ENCODE measurements around the gene GPC6.

Gene GPC6

GRCh38 chr13:93624311-93624777 lies 397.7 kb downstream of the GPC6 start:
- DNase-seq, result no peak

DNA sequence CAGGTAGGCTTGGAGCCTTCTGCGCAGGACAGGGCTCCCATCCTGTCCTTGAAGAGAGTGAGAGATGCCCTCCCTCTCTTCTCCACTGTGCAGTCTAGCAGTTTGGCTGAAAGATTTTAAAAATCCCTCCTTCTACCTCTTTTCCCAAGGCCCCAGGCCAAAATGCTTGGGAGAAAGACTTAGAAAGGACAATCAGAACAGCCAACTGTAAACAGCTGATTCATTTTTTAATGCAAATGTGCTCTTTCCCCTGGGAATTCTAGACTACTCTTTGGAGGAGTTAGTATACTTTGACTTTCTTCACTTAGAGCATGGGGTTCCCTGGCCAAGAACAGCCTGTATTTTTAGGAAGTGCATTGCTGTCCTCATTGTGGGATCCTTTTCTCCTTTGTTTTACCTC lies 398.9 kb downstream of the GPC6 start:
- DNase-seq, result no peak

DNA sequence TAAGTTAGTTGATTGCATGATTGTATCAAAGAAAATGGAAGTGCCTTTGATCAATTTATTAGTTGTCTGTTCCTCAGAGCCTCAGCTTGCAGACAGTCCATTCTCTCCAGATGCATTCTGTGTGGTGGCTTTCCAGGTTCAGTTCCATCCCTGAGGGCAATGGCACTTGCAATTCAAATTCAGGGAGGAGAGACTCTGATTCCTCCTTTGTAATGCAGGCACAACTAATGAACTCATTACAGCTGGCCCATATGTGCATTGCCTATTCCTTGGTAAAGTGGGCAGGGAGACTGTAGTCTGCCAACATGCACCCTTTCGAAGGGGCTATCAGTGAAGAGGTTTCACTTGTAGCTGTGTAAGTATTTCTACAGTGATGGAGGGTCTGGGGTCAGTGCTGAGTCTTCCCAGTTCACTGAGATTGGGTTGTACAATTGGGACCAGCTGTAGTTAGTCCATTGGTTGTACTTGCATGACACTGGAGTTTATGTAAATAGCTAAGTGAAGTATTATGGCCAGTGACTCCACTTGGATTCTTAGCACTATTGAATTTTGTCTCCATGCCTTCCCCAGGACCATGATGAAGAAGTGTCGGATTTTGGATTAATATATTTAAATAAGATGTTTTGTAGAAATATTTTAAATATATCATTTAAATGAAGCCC lies 401.7 kb downstream of the GPC6 start:
- DNase-seq, result no peak

DNA sequence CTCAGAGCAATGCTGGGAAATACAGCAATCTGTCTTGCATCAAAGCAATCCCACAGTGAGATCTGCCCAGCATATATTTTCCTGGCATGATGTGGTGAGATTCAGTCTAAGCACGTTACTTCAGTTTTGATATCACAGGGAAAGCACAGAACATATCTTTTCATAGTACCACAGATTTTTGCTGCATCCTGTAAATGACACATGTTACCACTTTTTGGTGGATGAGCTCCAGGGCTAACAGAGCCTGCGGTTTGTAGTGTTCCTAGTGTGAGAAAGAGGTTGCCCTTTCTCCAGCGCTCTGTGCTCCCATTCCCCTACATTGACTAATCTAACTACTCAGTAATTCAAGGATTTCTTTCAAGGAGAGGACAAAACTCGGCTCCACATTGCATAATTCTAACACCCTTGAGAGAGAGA lies 409.0 kb downstream of the GPC6 start:
- no peak for DNase-seq

GRCh38 chr13:93637852-93638251 lies 411.2 kb downstream of the GPC6 start:
- no peak for DNase-seq

- no peak for DNase-seq
Measured at GRCh38 chr13:93640452-93640851, 413.8 kb downstream of the GPC6 start.

GRCh38 chr13:93646245-93646644 lies 419.6 kb downstream of the GPC6 start:
- no peak for DNase-seq

GRCh38 chr13:93649496-93649895 lies 422.9 kb downstream of the GPC6 start:
- DNase-seq, result no peak

- DNase-seq, result no peak
Measured at GRCh38 chr13:93653776-93654175, 427.2 kb downstream of the GPC6 start.

DNA sequence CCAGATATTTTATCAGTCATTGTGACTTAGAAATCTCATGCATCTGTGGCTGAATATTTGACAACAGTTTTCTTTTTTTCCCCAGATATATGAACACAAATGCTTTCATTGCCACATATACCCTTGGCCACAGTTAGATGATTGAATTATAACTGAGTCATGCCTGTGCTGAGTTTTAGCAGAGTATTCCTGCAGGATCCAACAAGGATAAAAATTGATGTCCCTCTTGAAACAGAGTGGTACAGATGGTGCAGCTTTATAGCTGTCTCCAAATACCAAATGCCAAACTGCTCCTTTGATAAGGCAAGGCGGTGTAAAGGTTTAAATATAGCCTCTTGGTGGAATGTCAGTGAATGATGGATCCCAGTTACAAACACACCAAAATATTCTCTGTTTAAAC lies 428.5 kb downstream of the GPC6 start:
- DNase-seq, result no peak

DNA sequence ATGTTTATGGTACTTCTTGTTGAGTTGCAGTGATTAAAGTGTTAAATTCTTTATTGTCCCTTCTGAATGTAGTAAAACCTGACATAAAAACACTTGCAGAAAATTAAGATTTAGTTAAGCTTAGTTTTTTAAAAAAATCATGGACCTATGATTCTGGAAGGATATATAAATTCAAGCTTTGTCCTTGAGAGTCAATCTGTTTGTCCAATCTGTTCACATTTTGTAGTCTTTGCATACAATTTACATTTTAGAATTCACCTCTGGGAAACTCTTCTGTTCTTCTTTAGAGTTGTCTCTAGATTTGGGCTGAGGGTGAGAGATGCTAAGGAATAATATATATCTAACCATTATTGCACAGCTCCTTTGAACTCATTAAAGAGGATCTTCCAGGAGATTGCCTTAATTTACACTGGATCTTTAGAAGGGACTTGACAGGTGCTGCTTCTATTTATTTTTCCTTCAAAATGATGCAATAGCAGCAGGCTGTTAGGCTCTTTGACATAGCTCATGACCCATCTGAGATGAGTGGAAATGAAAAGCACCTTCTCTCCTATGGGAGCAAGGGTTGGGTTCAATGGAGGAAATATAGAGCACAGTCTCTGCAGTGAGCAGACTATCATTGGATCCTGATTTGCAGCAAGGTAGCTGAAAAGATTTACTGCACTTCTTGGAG lies 433.9 kb downstream of the GPC6 start:
- no peak for DNase-seq

DNA sequence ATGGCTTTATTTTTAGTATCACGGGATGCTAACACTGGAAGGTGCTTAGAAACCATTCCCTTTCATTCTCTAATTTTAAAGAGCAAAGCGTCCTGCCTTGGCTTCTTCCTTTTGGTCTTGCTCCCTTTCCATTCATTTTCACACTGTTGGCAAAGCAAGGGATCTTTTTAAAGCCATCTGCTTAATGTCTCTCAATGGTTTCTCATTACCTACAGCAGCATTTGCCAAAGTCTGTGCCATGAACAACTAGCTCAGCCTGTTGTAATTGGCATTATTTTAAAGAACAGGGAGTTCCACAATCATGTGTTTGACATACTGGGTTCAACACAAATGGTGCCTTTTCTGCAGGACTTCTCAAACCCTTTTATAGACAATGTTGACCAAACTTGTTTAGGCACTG lies 444.3 kb downstream of the GPC6 start:
- no peak for DNase-seq

DNA sequence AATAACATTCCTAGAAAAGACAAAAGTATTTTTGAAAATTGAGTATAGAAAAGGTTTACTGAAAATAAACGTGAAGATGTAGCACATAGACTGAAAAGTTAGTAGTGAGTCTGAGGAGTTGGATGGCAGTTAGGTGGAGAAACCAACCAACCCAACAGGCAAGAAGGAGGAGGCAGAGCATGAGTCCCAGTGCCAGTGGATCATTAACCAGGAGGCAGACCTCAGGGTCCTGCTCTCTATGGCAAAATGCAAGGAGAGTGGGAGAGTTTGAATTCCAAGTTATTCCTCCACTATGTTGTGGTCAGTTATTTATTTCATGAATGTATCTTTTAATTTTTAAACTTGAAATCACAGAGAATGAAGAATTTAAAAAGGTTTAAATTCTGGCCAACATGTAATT lies 446.4 kb downstream of the GPC6 start:
- no peak for DNase-seq

- DNase-seq, result no peak
Measured at GRCh38 chr13:93673885-93674284, 447.3 kb downstream of the GPC6 start.

- no peak for DNase-seq
Measured at GRCh38 chr13:93674337-93674755, 447.7 kb downstream of the GPC6 start.

DNA sequence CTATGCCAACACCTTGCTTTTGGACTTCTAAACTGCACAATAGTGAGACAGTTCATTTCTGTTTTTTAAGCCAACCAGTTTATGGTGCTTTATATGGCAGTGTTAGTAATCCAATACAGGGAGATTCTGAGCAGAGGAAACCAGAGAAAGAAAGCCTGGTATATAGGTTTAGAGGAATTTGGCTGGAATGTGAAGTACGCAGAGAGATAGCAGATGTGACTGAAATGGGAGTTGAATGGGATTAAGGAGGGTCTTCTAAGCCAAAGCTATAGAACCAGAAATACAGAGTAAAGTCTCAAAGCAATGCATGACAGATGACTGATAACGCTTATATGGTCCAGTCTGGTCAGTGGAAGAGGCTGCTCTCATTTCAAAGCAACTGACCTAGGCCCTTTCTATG lies 453.7 kb downstream of the GPC6 start:
- no peak for DNase-seq

DNA sequence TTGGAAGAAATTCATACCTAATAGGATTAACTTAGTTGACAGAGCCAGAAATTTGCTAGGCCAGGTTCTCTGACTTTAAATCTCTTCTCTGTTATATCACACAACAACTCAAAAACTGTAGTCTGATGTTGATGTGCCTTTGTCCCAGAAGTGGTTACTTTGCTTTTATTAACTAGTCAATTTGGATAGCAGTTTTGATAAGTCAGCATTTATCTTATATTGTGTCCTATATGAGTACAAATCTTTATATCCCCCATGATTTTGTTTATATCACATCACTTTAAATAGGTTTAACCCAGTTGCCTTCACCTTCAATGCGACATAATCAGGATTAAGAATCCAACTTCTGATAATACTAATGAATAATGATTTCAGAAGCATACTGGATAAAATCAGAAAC lies 459.3 kb downstream of the GPC6 start:
- DNase-seq, result no peak

GRCh38 chr13:93686399-93686798 lies 459.8 kb downstream of the GPC6 start:
- DNase-seq, result no peak

DNA sequence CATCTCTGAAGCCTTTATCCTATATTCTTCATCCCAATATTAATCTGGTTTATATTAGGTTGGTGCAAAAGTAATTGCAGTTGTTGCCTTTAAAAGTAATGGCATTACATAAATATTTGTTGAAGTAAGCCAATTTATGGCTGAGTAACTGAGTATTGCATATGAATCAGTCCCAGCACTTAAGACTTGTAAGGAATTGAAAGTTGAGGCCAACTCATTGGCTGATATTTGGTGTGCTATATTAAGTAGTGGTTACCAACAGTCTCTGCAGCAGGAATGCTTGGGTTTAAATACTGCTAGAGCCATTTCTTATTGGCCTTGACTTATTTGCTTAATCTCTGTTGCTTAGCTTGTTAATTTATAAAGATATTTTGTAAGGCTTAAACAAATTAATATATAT lies 460.7 kb downstream of the GPC6 start:
- DNase-seq, result no peak

DNA sequence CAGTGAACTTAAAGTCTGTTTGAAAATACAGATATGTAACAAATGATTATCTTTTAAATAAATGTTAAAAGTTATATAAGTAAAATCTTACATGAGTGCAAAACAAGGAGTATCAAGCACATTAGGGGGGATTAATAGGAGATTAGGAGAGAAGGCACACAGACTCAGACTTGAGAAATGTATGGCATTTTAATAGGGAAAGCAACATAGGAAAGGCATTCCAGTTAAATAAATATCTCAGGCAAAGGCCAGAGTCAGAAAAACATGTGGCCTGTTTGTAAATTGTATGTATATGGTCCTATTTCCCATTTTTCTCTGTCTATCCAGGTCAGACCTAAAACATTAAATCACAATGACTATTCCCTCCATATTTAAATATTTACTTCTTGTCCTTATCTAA lies 462.7 kb downstream of the GPC6 start:
- DNase-seq, result no peak

DNA sequence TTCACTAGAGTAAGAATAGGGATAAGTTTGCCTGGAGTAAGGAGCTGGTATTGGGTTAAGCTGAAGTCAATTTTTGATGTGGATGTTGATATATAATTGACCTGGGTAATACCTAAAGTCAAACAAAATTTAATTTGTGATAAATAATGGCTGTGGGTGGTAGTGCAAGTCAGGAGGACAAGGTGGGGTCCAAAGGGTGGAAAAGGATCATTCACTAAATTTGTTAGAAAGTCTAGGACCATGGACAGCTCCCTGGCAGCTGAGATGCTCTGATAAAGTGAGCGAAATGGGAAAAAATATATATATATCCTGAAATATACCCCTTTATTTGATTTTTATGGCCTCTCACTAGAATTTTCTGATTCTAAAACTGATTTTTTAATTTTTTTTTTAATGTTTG lies 463.5 kb downstream of the GPC6 start:
- DNase-seq, result no peak

DNA sequence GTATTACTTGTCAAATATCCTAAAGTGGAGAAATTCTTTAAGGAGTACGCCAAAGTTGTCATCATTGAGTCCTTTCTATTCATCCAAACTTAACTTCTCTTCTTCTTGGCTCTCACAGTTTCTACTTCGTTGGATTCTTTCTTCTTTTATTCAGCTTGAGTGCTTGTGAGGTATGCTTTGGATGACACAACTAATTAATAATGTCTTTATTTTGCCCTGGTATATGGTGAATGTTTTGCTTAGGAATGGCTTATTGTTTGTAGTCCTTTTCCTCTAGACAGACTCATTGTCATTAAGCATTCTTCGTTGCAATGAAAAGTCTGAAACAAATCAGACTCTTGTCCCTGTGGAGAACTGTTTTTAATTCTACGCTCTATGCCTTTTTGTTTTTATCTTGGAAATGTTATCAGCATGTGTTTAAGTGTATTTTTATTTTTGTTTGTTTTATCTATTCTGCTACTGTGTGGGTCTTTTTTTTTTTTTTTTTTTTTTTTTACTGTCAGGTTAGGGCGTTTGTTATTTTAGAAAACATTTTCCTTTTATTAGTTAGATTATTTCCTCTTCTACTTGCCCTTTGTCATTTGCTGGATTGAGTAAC lies 471.5 kb downstream of the GPC6 start:
- DNase-seq, result no peak

GRCh38 chr13:93700115-93700514 lies 473.5 kb downstream of the GPC6 start:
- no peak for DNase-seq

GRCh38 chr13:93708308-93709075 lies 481.9 kb downstream of the GPC6 start:
- DNase-seq, result no peak
